ENCODE data around the gene ASNSD1. TPM values are rescaled to one million over a fixed set of nuclear protein-coding genes. Genes with fewer than 3 reads are reported as not detected.

The ASNSD1 gene
- total and polyA plus RNA-seq, 2 donors (not counting 1 experiment from before 2014, with no cell fraction given): 13.0 to 29.8 TPM

DNA sequence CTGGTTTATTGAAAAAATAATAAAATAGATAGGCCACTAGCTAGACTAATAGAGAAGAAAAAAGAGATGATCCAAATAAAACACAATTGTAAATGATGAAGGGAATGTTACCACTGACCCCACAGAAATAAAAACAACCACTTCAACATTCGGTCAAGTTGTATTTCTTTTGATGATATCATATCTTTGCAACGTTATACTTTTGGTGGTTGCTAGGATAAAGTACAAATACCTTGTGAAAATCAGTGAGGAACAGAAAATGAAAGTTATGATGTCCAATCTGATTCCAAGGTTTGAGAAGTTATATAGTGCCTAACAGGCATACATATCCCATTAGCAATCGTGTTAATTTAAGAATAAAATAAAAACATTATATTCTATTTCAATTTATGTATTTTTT lies 6.6 kb upstream of the ASNSD1 start:
- peaks cover 9 to 14% of the 10 kb centered on the region in 2 donors for H3K4me1 ChIP-seq (ENCODE audit: control insufficient read depth in 2 of 2, insufficient read depth in 2 of 2, low read length in 2 of 2)
- H3K79me2 ChIP-seq (ENCODE audit: control insufficient read depth, insufficient read depth, low read length): no peaks in the 10 kb centered on the region
- H3K4me3 ChIP-seq (ENCODE audit: control extremely low read depth in 1 of 5, extremely low read depth in 1 of 5, insufficient read depth in 1 of 5, low read depth in 2 of 5, low read length in 4 of 5): no peak overlapping the region
- H3K9ac ChIP-seq (ENCODE audit: low read length): no peak overlapping the region
- no peak for DNase-seq
- Mint-ChIP-seq H3K4me1 (peaks cover 16% of the 10 kb centered on the region), H3K9me3 (ENCODE audit: insufficient read depth) (no peaks in the 10 kb centered on the region), H3K4me3 (no peak overlapping the region), H3K27me3 (no peaks in the 10 kb centered on the region), H3K27ac (no peak overlapping the region)
- intact Hi-C loops (cut with micrococcal nuclease): no loop called here
- no peak overlapping the region for H3K27ac ChIP-seq (ENCODE audit: low read length in 2 of 2)
- H3K27me3 ChIP-seq (replicated peaks in 1 of 4; ENCODE audit: control extremely low read depth in 1 of 4, control insufficient read depth in 3 of 4, insufficient read depth in 4 of 4, low read length in 3 of 4): no peaks in the 10 kb centered on the region
- H3K4me2 ChIP-seq (replicated peaks; ENCODE audit: low read depth, low read length, poor library complexity, severe bottlenecking): no peak overlapping the region
- POLR2A ChIA-PET: no interaction called here
- no peaks in the 10 kb centered on the region for H4K20me1 ChIP-seq (ENCODE audit: control insufficient read depth, insufficient read depth, low read length, poor library complexity, severe bottlenecking)
- peaks cover 0 to 8% (median 3%) of the 10 kb centered on the region in 3 donors for H3K9me3 ChIP-seq (ENCODE audit: control extremely low read depth in 1 of 3, control insufficient read depth in 2 of 3, insufficient read depth in 1 of 3, low read length in 2 of 3)
- TF ChIP-seq EZH2 (IDR thresholded peaks at IDR 0.05; ENCODE audit: borderline replicate concordance, insufficient read depth, low read depth, low read length, poor library complexity, severe bottlenecking): no peak
- TF ChIP-seq, protein P1, sequence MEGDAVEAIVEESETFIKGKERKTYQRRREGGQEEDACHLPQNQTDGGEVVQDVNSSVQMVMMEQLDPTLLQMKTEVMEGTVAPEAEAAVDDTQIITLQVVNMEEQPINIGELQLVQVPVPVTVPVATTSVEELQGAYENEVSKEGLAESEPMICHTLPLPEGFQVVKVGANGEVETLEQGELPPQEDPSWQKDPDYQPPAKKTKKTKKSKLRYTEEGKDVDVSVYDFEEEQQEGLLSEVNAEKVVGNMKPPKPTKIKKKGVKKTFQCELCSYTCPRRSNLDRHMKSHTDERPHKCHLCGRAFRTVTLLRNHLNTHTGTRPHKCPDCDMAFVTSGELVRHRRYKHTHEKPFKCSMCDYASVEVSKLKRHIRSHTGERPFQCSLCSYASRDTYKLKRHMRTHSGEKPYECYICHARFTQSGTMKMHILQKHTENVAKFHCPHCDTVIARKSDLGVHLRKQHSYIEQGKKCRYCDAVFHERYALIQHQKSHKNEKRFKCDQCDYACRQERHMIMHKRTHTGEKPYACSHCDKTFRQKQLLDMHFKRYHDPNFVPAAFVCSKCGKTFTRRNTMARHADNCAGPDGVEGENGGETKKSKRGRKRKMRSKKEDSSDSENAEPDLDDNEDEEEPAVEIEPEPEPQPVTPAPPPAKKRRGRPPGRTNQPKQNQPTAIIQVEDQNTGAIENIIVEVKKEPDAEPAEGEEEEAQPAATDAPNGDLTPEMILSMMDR (IDR thresholded peaks at IDR 0.05): no peak
- WGBS (ENCODE audit: insufficient coverage): no CpG with 5 or more reads among the region's 3 CpGs
- H2AFZ ChIP-seq (ENCODE audit: insufficient read depth, low read depth, low read length, poor library complexity, severe bottlenecking): no peak overlapping the region
- H3K36me3 ChIP-seq (replicated peaks in 1 of 2; ENCODE audit: control extremely low read depth in 1 of 2, control insufficient read depth in 1 of 2, extremely low read depth in 1 of 2, insufficient read depth in 2 of 2, low read length in 1 of 2): no peaks in the 10 kb centered on the region
- CTCF ChIA-PET: no interaction called here
- no peak for ATAC-seq (ENCODE audit: low read depth)

GRCh38 chr2:189657867-189658266 lies 3.4 kb upstream of the ASNSD1 start:
- Histone ChIP-seq H3K27ac (ENCODE audit: low read length in 2 of 2) (peak overlapping the region; percentile 5 to 51), H3K79me2 (ENCODE audit: control insufficient read depth, insufficient read depth, low read length) (peaks cover 17% of the 10 kb centered on the region), H3K9me3 (ENCODE audit: control extremely low read depth in 1 of 3, control insufficient read depth in 2 of 3, insufficient read depth in 1 of 3, low read length in 2 of 3) (peaks cover 0 to 6% (median 0%) of the 10 kb centered on the region in 3 donors), H3K36me3 (replicated peaks in 1 of 2; ENCODE audit: control extremely low read depth in 1 of 2, control insufficient read depth in 1 of 2, extremely low read depth in 1 of 2, insufficient read depth in 2 of 2, low read length in 1 of 2) (no peaks in the 10 kb centered on the region), H3K9ac (ENCODE audit: low read length) (no peak overlapping the region), H4K20me1 (ENCODE audit: control insufficient read depth, insufficient read depth, low read length, poor library complexity, severe bottlenecking) (no peaks in the 10 kb centered on the region), H3K4me3 (ENCODE audit: control extremely low read depth in 1 of 5, extremely low read depth in 1 of 5, insufficient read depth in 1 of 5, low read depth in 2 of 5, low read length in 4 of 5) (no peak overlapping the region), H3K4me1 (ENCODE audit: control insufficient read depth in 2 of 2, insufficient read depth in 2 of 2, low read length in 2 of 2) (peaks cover 21 to 30% of the 10 kb centered on the region in 2 donors), H2AFZ (ENCODE audit: insufficient read depth, low read depth, low read length, poor library complexity, severe bottlenecking) (peak overlapping the region; percentile 57), H3K4me2 (replicated peaks; ENCODE audit: low read depth, low read length, poor library complexity, severe bottlenecking) (peak overlapping the region; percentile 42), H3K27me3 (replicated peaks in 1 of 4; ENCODE audit: control extremely low read depth in 1 of 4, control insufficient read depth in 3 of 4, insufficient read depth in 4 of 4, low read length in 3 of 4) (no peaks in the 10 kb centered on the region)
- ATAC-seq (ENCODE audit: low read depth) (no peak), DNase-seq (no peak)
- H3K4me3 Mint-ChIP-seq: peak overlapping the region; percentile 42
- peaks cover 16% of the 10 kb centered on the region for H3K4me1 Mint-ChIP-seq
- CTCF ChIA-PET: interaction anchor here (0.7 to 6.4 kb wide), 6 partner anchors 16 to 105 kb away, joined by 3 to 86 read pairs (median 16); partner anchors contain the start of genes ANKAR and OSGEPL1
- 41% methylated on average over 4 of the region's 5 CpGs for WGBS (ENCODE audit: insufficient coverage)
- no peaks in the 10 kb centered on the region for H3K27me3 Mint-ChIP-seq
- H3K27ac Mint-ChIP-seq: peak overlapping the region; percentile 77
- POLR2A ChIA-PET: no interaction called here
- intact Hi-C loops (cut with micrococcal nuclease): no loop called here
- TF ChIP-seq, protein P1 (IDR thresholded peaks at IDR 0.05): no peak
- no peaks in the 10 kb centered on the region for H3K9me3 Mint-ChIP-seq (ENCODE audit: insufficient read depth)

Data from B cell (primary cell).